Spinal cord (tissue), 10 donors: ENCODE measurements around the gene OST4. TPM values are rescaled to one million over a fixed set of nuclear protein-coding genes. Genes with fewer than 3 reads are reported as not detected.
"Not testable (repeated sequence)": the region's sequence is repeated elsewhere in the genome, so short reads cannot be mapped to it uniquely, and the experiment has no call there.

Experiments
- DNase-seq, 6 donors: peaks; one replicate each; pipeline versions ENCODE4 v3.0.0 to v3.0.0-alpha.2; 2013 to 2015; ENCODE audit warnings: low spot score in 6 of 6, low read depth in 4 of 6
- H3K27ac ChIP-seq: one replicate; pipeline ENCODE4 v1.5.1; 2013; ENCODE audit warnings: low read depth, low read length, control low read depth
- H3K27me3 ChIP-seq: one replicate; pipeline ENCODE4 v1.6.1; 2013; ENCODE audit warnings: low read length; ENCODE audit not compliant: control insufficient read depth, insufficient read depth
- H3K36me3 ChIP-seq: one replicate; pipeline ENCODE4 v1.6.1; 2013; ENCODE audit warnings: low read length; ENCODE audit not compliant: control insufficient read depth, insufficient read depth
- H3K4me1 ChIP-seq: one replicate; pipeline ENCODE4 v1.6.1; 2013; ENCODE audit warnings: low read length; ENCODE audit not compliant: control insufficient read depth, insufficient read depth
- H3K4me3 ChIP-seq: one replicate; pipeline ENCODE4 v1.5.1; 2013; ENCODE audit warnings: low read depth, low read length, control low read depth
- H3K9me3 ChIP-seq: one replicate; pipeline ENCODE4 v1.6.1; 2013; ENCODE audit warnings: low read length; ENCODE audit not compliant: control insufficient read depth, insufficient read depth
- WGBS: methylation state at CpG from one replicate; pipeline ENCODE4 v1.1.5; 2013; ENCODE audit warnings: missing lambda C conversion rate; ENCODE audit not compliant: insufficient coverage; 5-methylcytosine and 5-hydroxymethylcytosine counted together
- polyA plus RNA-seq, 2 donors: library from polyadenylated mRNA; unstranded; fragments of 120-200 nt; gene quantifications; one replicate each; pipeline ENCODE4 v1.2.1, GENCODE V29; 2013; ENCODE audit not compliant: insufficient read length in 2 of 2
- total RNA-seq, 2 donors: library from RNA; depleted of rRNA in 1 of 2; stranded (reverse); fragments of 120-200 nt in 1 of 2; fragments of >200 nt in 1 of 2; gene quantifications; one replicate each; pipeline versions ENCODE4 v1.2.3 to v1.2.4, GENCODE V29; 2013 to 2014
- donor health status: healthy.

The OST4 gene
- total and polyA plus RNA-seq, 4 donors: 191 to 454 (median 217) TPM

GRCh38 chr2:27080603-27080936 lies 9.1 kb upstream of the OST4 start:
- Histone ChIP-seq H3K9me3 (no peaks in the 10 kb centered on the region), H3K36me3 (peaks cover 19% of the 10 kb centered on the region), H3K27me3 (peaks cover 2% of the 10 kb centered on the region), H3K4me3 (no peak overlapping the region), H3K27ac (peak overlapping the region; percentile 1), H3K4me1 (peaks cover 50% of the 10 kb centered on the region)
- 92% methylated on average over 10 of the region's 14 CpGs for WGBS
- no peak for DNase-seq

- DNase-seq: no peak
- WGBS: 92% methylated on average over 7 of the region's 7 CpGs
- Histone ChIP-seq H3K36me3 (peaks cover 19% of the 10 kb centered on the region), H3K9me3 (no peaks in the 10 kb centered on the region), H3K27me3 (peaks cover 2% of the 10 kb centered on the region), H3K4me1 (peaks cover 48% of the 10 kb centered on the region), H3K4me3 (no peak overlapping the region), H3K27ac (no peak overlapping the region)
Measured at GRCh38 chr2:27080140-27080469, 8.7 kb upstream of the OST4 start.

GRCh38 chr2:27079233-27080139 lies 8.0 kb upstream of the OST4 start:
- peaks cover 46% of the 10 kb centered on the region for H3K4me1 ChIP-seq
- H3K9me3 ChIP-seq: no peaks in the 10 kb centered on the region
- H3K27me3 ChIP-seq: peaks cover 2% of the 10 kb centered on the region
- peaks cover 19% of the 10 kb centered on the region for H3K36me3 ChIP-seq
- no peak for DNase-seq
- WGBS: 83% methylated on average over 11 of the region's 14 CpGs
- peak overlapping the region; percentile 48 for H3K4me3 ChIP-seq
- H3K27ac ChIP-seq: peak overlapping the region; percentile 84

- WGBS: 30% methylated on average over 35 of the region's 41 CpGs
- Histone ChIP-seq H3K36me3 (peaks cover 16% of the 10 kb centered on the region), H3K27me3 (peaks cover 2% of the 10 kb centered on the region), H3K27ac (peak within 1 kb of the TSS; percentile 84), H3K4me1 (peaks cover 46% of the 10 kb centered on the region), H3K9me3 (no peaks in the 10 kb centered on the region), H3K4me3 (peak within 1 kb of the TSS; percentile 48)
- DNase-seq: peak in 2 of 6 donors; percentile 31 to 90
Measured at GRCh38 chr2:27078267-27079194, 7.1 kb upstream of the OST4 start, which contains the start of gene EMILIN1. Gene EMILIN1, plus strand, starts transcription at chr2:27078615. Its CDS starts 451 bp downstream, at chr2:27079066.

- DNase-seq: no peak
- H3K9me3 ChIP-seq: no peaks in the 10 kb centered on the region
- 86% methylated on average over 7 of the region's 7 CpGs for WGBS
- H3K4me3 ChIP-seq: no peak overlapping the region
- H3K27me3 ChIP-seq: peaks cover 2% of the 10 kb centered on the region
- H3K27ac ChIP-seq: no peak overlapping the region
- peaks cover 4% of the 10 kb centered on the region for H3K36me3 ChIP-seq
- peaks cover 52% of the 10 kb centered on the region for H3K4me1 ChIP-seq
Measured at GRCh38 chr2:27077231-27077630, 5.8 kb upstream of the OST4 start.

GRCh38 chr2:27076323-27076722 lies 4.9 kb upstream of the OST4 start:
- H3K27me3 ChIP-seq: peaks cover 2% of the 10 kb centered on the region
- peaks cover 47% of the 10 kb centered on the region for H3K4me1 ChIP-seq
- H3K36me3 ChIP-seq: no peaks in the 10 kb centered on the region
- no peak overlapping the region for H3K4me3 ChIP-seq
- WGBS: 88% methylated on average over 4 of the region's 4 CpGs
- H3K9me3 ChIP-seq: no peaks in the 10 kb centered on the region
- no peak for DNase-seq
- no peak overlapping the region for H3K27ac ChIP-seq

- not testable (repeated sequence) for H3K4me3 ChIP-seq, H3K27me3 ChIP-seq, DNase-seq, H3K36me3 ChIP-seq, H3K9me3 ChIP-seq, H3K27ac ChIP-seq
- H3K4me1 ChIP-seq: peaks cover 39% of the 10 kb centered on the region
- WGBS: 100% methylated on average over 1 of the region's 6 CpGs
Measured at GRCh38 chr2:27075566-27075871, 4.1 kb upstream of the OST4 start.

GRCh38 chr2:27074738-27075565 lies 3.5 kb upstream of the OST4 start:
- Histone ChIP-seq H3K27me3 (peaks cover 2% of the 10 kb centered on the region), H3K36me3 (peaks cover 2% of the 10 kb centered on the region), H3K27ac (no peak overlapping the region), H3K4me1 (peaks cover 38% of the 10 kb centered on the region), H3K9me3 (no peaks in the 10 kb centered on the region), H3K4me3 (no peak overlapping the region)
- WGBS: 60% methylated on average over 3 of the region's 4 CpGs
- DNase-seq: no peak

- Histone ChIP-seq H3K4me3 (no peak overlapping the region), H3K27me3 (peaks cover 2% of the 10 kb centered on the region), H3K36me3 (peaks cover 14% of the 10 kb centered on the region), H3K4me1 (peaks cover 34% of the 10 kb centered on the region), H3K27ac (no peak overlapping the region), H3K9me3 (no peaks in the 10 kb centered on the region)
- WGBS: 57% methylated on average over 1 of the region's 2 CpGs
- no peak for DNase-seq
Measured at GRCh38 chr2:27073782-27074181, 2.3 kb upstream of the OST4 start.
